Caco-2 (cell line): ENCODE data around the gene CLPTM1. TPM values are rescaled to one million over a fixed set of nuclear protein-coding genes. Genes with fewer than 3 reads are reported as not detected.

Experiments
- BruUV-seq: library from RNA; stranded (reverse); fragments of 400-500 nt; replicated peaks from 2 replicates; lab custom pipeline; 2021; lab: Mats Ljungman, UMichigan
- CTCF ChIA-PET: fragments of 300-600 bp; sonication (Branson Sonifier 250); formaldehyde crosslinking; loops from one replicate; lab custom pipeline; 2022; ENCODE audit warnings: antibody characterized with exemption; lab: Charles Lee
- POLR2A ChIA-PET: fragments of 300-600 bp; sonication (Branson Sonifier 250); formaldehyde crosslinking; loops from one replicate; lab custom pipeline; 2022; ENCODE audit warnings: antibody characterized with exemption; lab: Charles Lee
- DNase-seq, 2 experiments: peaks; one replicate each; pipeline versions ENCODE4 v3.0.0 to v3.0.0-alpha.2; 2020 to 2022
- H3K27me3 ChIP-seq: replicated peaks from 2 replicates; pipeline ENCODE4 v1.6.0; 2011; ENCODE audit warnings: low read length; ENCODE audit not compliant: control insufficient read depth, insufficient read depth
- H3K36me3 ChIP-seq: 2 replicates; pipeline ENCODE4 v1.5.1; 2011; ENCODE audit warnings: low read length; ENCODE audit not compliant: control insufficient read depth, insufficient read depth
- H3K4me1 ChIP-seq: fragments of 250-450 bp; sonication (Bioruptor Pico); 2 replicates; pipeline ENCODE4 v1.5.1; 2020; ENCODE audit warnings: mild to moderate bottlenecking
- H3K4me3 ChIP-seq: 2 replicates; pipeline ENCODE4 v1.5.1; 2011; ENCODE audit warnings: low read depth, mild to moderate bottlenecking, control low read depth, low read length
- H3K9me3 ChIP-seq: fragments of 250-450 bp; sonication (Bioruptor Pico); 2 replicates; pipeline ENCODE4 v1.5.1; 2020; ENCODE audit warnings: mild to moderate bottlenecking, moderate library complexity
- H3K27ac Mint-ChIP-seq: one replicate; pipeline ENCODE4 v1.8.0; 2022; ENCODE audit warnings: mixed read lengths; ENCODE audit not compliant: unreplicated experiment
- H3K27me3 Mint-ChIP-seq: one replicate; pipeline ENCODE4 v1.8.0; 2022; ENCODE audit warnings: mixed read lengths; ENCODE audit not compliant: insufficient read depth, unreplicated experiment
- H3K36me3 Mint-ChIP-seq: one replicate; pipeline ENCODE4 v1.8.0; 2022; ENCODE audit warnings: mild to moderate bottlenecking, mixed read lengths; ENCODE audit not compliant: insufficient read depth, unreplicated experiment
- H3K4me1 Mint-ChIP-seq: one replicate; pipeline ENCODE4 v1.8.0; 2022; ENCODE audit warnings: low read depth, mixed read lengths; ENCODE audit not compliant: unreplicated experiment
- H3K4me3 Mint-ChIP-seq: one replicate; pipeline ENCODE4 v1.8.0; 2022; ENCODE audit warnings: mild to moderate bottlenecking, moderate library complexity, mixed read lengths; ENCODE audit not compliant: unreplicated experiment
- H3K9me3 Mint-ChIP-seq: one replicate; pipeline ENCODE4 v1.8.0; 2022; ENCODE audit warnings: mixed read lengths; ENCODE audit not compliant: unreplicated experiment
- intact Hi-C: fragments of 100-400 bp; cut with micrococcal nuclease; formaldehyde crosslinking; loops from one replicate; pipeline ENCODE4 v1.10.0; 2022; ENCODE audit not compliant: unreplicated experiment
- total RNA-seq: library from RNA; stranded (reverse); gene quantifications from 2 replicates; pipeline ENCODE4 v1.2.3, GENCODE V29; 2022
- TF ChIP-seq, protein P1 (sequence below), 2 experiments: fragments of 200-600 bp in 1 of 2; IDR thresholded peaks; 1 replicate in 1 of 2; 2 replicates in 1 of 2; pipeline versions ENCODE4 v1.5.1 to v1.8.0; 2011 to 2022; ENCODE audit warnings: antibody characterized with exemption in 1 of 2, control low read depth in 1 of 2, inconsistent platforms in 1 of 2, low read depth in 1 of 2, low read length in 1 of 2, mild to moderate bottlenecking in 1 of 2, moderate library complexity in 1 of 2; ENCODE audit not compliant: insufficient read depth in 1 of 2, severe bottlenecking in 1 of 2, unreplicated experiment in 1 of 2

CLPTM1 gene
- total RNA-seq, 1 experiment from 2014 or later = 144 TPM

DNA sequence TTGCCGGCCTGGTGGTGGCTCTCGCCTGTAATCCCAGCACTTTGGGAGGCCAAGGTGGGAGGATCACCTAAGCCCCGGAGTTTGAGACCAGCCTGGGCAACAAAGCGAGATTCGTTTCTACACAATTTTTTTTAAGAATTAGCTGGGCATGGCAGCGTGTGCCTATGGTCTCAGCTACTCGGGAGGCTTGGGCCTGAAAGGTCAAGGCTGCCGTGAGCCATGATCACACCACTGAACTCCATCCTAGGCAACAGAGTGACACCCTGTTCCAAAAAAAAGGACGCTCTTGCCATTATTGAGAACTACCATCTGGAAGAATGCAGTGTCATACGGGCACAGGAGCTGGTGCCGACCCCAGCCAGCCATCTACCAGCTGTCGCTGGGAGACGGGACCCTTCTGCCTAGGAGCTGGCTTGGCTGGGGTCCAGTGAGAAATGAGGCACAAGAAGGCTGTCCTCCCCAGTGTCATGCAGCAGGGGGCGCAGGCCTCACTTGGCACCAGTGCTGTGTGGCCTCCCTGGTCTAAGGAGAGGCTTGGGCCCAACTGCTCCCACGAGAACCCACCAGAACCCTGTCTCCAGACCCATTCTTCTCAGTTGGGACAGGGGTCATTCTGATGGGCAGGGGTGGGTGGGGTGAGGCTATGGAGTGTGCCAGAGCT lies 33.8 kb downstream of the CLPTM1 start:
- H3K9me3 ChIP-seq = no peaks in the 10 kb centered on the region
- ChIA-PET POLR2A (no interaction called here), CTCF (interaction anchor here (0.5 to 1.9 kb wide), 4 partner anchors 45 to 321 kb away, joined by 3 to 15 read pairs (median 4); no protein-coding TSS in a partner anchor)
- Mint-ChIP-seq H3K27ac (no peak overlapping the region), H3K4me3 (no peak overlapping the region), H3K27me3 (no peaks in the 10 kb centered on the region), H3K9me3 (no peaks in the 10 kb centered on the region), H3K36me3 (peaks cover 51% of the 10 kb centered on the region), H3K4me1 (no peaks in the 10 kb centered on the region)
- peak in 1 of 2 experiments; percentile 70 for DNase-seq
- no peak overlapping the region for H3K4me3 ChIP-seq
- H3K27me3 ChIP-seq = no peaks in the 10 kb centered on the region
- TF ChIP-seq, protein P1, sequence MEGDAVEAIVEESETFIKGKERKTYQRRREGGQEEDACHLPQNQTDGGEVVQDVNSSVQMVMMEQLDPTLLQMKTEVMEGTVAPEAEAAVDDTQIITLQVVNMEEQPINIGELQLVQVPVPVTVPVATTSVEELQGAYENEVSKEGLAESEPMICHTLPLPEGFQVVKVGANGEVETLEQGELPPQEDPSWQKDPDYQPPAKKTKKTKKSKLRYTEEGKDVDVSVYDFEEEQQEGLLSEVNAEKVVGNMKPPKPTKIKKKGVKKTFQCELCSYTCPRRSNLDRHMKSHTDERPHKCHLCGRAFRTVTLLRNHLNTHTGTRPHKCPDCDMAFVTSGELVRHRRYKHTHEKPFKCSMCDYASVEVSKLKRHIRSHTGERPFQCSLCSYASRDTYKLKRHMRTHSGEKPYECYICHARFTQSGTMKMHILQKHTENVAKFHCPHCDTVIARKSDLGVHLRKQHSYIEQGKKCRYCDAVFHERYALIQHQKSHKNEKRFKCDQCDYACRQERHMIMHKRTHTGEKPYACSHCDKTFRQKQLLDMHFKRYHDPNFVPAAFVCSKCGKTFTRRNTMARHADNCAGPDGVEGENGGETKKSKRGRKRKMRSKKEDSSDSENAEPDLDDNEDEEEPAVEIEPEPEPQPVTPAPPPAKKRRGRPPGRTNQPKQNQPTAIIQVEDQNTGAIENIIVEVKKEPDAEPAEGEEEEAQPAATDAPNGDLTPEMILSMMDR (IDR thresholded peaks at IDR 0.05; ENCODE audit: insufficient read depth in 1 of 2, low read depth in 1 of 2, low read length in 1 of 2, severe bottlenecking in 1 of 2, unreplicated experiment in 1 of 2) = peak; percentile 59 to 74
- no peaks in the 10 kb centered on the region for H3K4me1 ChIP-seq
- no TSS peak for BruUV-seq
- peaks cover 4% of the 10 kb centered on the region for H3K36me3 ChIP-seq
- intact Hi-C loops = loop anchor here (1.0 kb wide), 1 partner anchor 70 kb away; no protein-coding TSS in a partner anchor

DNA sequence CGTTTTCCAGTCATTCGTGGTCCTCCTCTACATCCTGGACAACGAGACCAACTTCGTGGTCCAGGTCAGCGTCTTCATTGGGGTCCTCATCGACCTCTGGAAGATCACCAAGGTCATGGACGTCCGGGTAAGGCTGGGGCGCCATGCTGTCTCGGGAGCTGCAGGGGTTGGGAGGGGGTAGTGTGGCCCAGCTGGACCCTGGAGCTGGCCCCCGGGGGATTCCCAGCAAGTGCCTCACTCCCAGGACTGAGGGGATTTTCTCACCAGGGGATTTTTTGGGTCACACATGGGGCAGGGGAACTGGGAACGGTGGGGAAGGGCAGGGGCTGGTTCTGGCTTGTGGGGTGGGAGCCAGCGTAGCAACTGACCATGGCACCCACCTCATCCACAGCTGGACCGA lies 35.3 kb downstream of the CLPTM1 start:
- BruUV-seq = no TSS peak
- ChIA-PET POLR2A (no interaction called here), CTCF (no interaction called here)
- no peak overlapping the region for H3K27ac Mint-ChIP-seq
- H3K4me1 Mint-ChIP-seq = no peaks in the 10 kb centered on the region
- peaks cover 37% of the 10 kb centered on the region for H3K36me3 Mint-ChIP-seq
- H3K4me3 ChIP-seq = no peak overlapping the region
- TF ChIP-seq, protein P1 (IDR thresholded peaks at IDR 0.05; ENCODE audit: insufficient read depth in 1 of 2, low read depth in 1 of 2, low read length in 1 of 2, severe bottlenecking in 1 of 2, unreplicated experiment in 1 of 2) = no peak
- H3K9me3 Mint-ChIP-seq = no peaks in the 10 kb centered on the region
- intact Hi-C loops = no loop called here
- no peaks in the 10 kb centered on the region for H3K9me3 ChIP-seq
- H3K36me3 ChIP-seq = peaks cover 3% of the 10 kb centered on the region
- no peaks in the 10 kb centered on the region for H3K27me3 ChIP-seq
- no peaks in the 10 kb centered on the region for H3K4me1 ChIP-seq
- DNase-seq = no peak
- H3K27me3 Mint-ChIP-seq = no peaks in the 10 kb centered on the region
- H3K4me3 Mint-ChIP-seq = no peak overlapping the region

DNA sequence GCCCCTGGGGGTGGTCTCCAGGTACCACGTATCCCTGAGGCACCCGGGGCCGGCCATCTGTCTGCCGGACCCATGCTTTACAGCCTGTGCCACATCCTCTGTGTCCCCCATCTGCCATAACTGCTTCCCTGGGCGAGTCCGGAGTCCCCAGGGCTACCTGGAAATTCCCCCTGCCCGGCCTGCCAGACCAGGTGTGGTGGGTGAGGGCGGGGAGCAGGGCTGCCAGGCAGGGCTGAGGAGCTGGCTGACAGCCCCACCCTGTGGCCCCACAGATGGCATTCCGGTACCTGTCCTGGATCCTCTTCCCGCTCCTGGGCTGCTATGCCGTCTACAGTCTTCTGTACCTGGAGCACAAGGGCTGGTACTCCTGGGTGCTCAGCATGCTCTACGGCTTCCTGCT lies 35.8 kb downstream of the CLPTM1 start:
- no peak for DNase-seq
- Mint-ChIP-seq H3K4me3 (no peak overlapping the region), H3K4me1 (no peaks in the 10 kb centered on the region), H3K36me3 (peaks cover 35% of the 10 kb centered on the region), H3K9me3 (no peaks in the 10 kb centered on the region), H3K27me3 (no peaks in the 10 kb centered on the region), H3K27ac (no peak overlapping the region)
- TF ChIP-seq, protein P1 (IDR thresholded peaks at IDR 0.05; ENCODE audit: insufficient read depth in 1 of 2, low read depth in 1 of 2, low read length in 1 of 2, severe bottlenecking in 1 of 2, unreplicated experiment in 1 of 2) = no peak
- no peaks in the 10 kb centered on the region for H3K4me1 ChIP-seq
- BruUV-seq = no TSS peak
- CTCF ChIA-PET = no interaction called here
- H3K9me3 ChIP-seq = no peaks in the 10 kb centered on the region
- no peaks in the 10 kb centered on the region; the same call in 1 of the 2 replicates for H3K36me3 ChIP-seq
- H3K4me3 ChIP-seq = no peak overlapping the region
- POLR2A ChIA-PET = no interaction called here
- no peaks in the 10 kb centered on the region for H3K27me3 ChIP-seq
- intact Hi-C loops = no loop called here
